HG03457 (cell line): Measurements from ENCODE around the gene SHOC1.
"Not testable (repeated sequence)": the region's sequence is repeated elsewhere in the genome, so short reads cannot be mapped to it uniquely, and the experiment has no call there.

ENCODE experiments used
- ATAC-seq: cut with Tn5 transposase; IDR thresholded peaks from one replicate; pipeline ENCODE4 v1.9.1; 2021; ENCODE audit warnings: moderate number of reproducible peaks; ENCODE audit not compliant: unreplicated experiment

Gene SHOC1

GRCh38 chr9:111805830-111806241 lies 11.1 kb upstream of the SHOC1 start:
- ATAC-seq = no peak

DNA sequence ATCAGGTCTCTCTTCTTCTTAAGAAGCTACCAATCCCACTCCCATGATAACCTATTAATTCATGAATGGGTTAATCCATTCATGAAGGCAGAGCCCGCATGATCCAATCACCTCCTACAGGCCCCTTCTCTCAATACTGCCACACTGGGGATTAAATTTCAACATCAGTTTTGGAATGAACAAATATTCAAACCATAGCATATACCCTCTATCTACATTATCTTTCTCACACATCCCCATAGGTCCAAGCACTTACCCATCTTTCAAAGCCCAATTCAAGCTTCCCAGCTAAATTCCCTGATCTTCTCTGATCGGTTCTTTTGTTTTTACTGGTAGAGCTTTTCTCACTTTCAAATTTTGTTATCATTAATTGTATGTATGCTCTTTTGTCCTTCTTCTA lies 10.5 kb upstream of the SHOC1 start:
- no peak for ATAC-seq

DNA sequence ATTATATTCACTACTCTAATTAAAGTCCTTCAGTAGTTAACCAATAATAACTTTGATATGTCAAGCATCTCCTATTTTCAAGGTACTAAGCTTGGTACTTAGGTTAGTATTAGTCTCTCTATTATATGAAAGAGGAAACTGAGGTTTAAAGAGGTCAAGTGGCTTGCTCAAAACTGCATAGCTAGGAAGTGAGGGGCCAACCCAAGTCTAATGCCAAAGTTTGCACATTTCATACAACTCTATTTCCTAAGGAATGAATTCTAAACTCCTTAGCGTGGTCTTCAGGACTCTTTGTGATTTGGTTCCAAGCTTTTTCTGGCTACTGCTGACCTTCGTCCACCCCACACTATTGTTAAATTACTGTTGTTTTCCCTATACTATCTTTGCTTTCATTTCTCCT lies 9.9 kb upstream of the SHOC1 start:
- no peak for ATAC-seq

GRCh38 chr9:111803924-111804323 lies 9.2 kb upstream of the SHOC1 start:
- no peak for ATAC-seq

DNA sequence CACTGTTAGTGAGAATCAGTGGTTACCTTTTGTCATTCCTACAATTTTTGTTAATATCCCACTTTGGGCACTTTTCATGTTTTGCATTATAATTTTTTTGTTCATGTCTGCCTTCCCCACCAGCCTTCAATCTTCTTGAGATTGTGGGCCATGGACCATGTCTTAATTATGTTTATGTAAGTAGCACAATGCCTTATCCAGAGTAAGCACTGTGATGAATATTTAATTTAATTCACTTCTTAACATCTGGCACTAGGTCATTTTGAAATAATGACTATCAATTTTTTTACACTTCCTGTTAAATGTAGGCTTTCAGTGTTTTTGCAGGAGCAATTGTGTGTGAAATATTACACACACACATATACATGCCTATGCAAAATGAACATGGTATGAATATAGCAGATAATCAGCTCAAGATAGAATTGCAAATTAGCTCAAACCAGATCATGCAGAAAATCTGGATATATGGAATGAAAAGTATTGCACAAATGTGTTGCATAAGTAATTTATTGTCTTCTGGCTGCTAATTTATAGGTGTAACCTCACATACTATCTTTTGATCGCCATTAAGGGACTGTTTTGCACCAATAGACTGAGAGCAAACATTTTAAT lies 5.3 kb upstream of the SHOC1 start:
- no peak for ATAC-seq

GRCh38 chr9:111799506-111799905 lies 4.8 kb upstream of the SHOC1 start:
- no peak for ATAC-seq

- no peak for ATAC-seq
Observed at GRCh38 chr9:111798786-111799185, 4.0 kb upstream of the SHOC1 start.

- ATAC-seq = no peak
Observed at GRCh38 chr9:111795557-111795839, 761 bp upstream of the SHOC1 start.

DNA sequence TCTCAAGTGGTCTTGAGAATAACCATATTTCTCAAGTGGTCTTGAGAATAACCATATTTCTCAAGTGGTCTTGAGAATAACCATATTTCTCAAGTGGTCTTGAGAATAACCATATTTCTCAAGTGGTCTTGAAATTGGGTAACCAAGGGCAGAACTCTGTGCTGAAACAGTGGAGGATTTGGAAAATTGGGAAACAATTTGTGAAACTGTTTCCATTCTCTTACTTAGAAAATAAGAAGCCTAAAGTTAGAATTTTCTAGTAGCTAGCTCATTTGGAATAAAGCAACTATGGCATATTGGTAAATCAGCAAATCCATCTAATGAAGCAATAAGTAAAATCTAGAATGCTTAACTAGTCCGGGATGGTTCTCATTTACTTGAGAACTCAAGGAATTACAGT lies 2.9 kb downstream of the SHOC1 start:
- not testable (repeated sequence) for ATAC-seq

DNA sequence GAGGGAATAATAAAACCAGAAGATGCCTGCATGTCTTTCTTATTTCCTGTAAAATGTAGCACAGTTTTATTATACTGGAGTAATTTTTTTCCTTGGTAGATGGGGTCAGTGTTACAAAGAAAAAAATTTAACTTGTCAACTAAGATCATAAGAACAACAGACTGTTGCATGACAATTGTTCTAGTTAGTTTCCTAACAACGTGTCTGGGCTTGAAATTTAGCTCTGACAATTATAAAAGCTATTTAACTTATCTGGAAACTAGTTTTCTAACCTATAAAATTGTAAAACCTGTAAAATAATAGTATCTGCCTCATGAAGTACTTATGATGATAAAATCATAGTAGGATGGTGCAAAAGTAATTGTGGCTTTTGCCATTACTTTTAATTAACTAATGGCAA lies 4.9 kb downstream of the SHOC1 start:
- ATAC-seq = no peak

DNA sequence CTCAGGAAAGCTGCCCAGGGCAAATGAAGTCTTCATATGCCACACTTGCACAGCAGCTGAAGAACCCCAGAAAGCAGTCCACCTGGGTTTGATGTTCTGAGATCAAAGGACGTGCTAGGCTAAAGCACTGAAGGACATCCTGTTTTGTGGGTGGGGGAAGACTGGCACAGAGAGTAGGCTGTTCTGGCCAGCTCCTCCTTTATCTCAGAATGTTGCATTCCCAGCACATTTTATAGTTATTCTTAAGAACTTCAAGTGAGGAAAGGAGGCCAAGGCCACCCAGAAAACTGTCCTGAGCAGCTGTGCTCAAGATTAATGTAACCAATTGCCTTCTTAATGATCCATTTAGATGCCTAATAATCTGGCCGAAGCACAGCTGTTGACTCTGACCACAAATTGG lies 10.9 kb downstream of the SHOC1 start:
- ATAC-seq = no peak

- no peak for ATAC-seq
Observed at GRCh38 chr9:111783424-111783823, 11.3 kb downstream of the SHOC1 start.

DNA sequence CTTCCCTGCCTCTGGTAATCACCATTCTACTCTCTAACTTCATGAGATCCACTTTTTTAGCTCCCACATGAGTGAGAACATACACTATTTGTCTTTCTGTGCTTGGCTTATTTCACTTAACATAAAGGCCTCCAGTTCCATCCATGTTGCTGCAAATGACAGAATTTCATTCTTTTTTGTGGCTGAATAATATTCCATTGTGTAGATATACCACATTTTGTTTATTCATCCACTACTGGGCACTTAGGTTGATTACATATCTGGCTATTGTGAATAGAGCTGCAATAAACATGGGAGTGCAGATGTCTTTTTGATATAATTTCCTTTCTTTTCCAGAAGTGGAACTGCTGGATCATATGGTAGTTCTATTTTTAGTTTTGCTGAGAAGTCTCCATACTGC lies 28.7 kb downstream of the SHOC1 start:
- ATAC-seq = no peak

DNA sequence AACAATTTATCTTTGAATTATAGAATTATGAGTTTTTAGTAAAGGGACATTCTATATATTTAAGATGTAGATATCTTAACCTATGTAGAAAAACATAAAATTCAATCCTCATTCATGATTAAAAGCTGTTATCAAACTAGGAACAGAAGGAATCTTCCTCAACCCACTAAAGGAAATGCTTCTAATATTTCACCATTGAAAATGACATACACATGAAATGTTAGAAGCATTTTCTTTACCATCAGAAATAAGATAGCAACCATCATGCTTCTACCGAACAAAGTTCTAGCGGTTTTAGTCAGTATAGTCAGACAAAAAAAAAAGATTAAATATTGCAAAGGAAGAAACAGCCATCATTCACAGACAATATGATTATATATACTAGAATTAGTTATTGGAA lies 32.2 kb downstream of the SHOC1 start:
- ATAC-seq = no peak

DNA sequence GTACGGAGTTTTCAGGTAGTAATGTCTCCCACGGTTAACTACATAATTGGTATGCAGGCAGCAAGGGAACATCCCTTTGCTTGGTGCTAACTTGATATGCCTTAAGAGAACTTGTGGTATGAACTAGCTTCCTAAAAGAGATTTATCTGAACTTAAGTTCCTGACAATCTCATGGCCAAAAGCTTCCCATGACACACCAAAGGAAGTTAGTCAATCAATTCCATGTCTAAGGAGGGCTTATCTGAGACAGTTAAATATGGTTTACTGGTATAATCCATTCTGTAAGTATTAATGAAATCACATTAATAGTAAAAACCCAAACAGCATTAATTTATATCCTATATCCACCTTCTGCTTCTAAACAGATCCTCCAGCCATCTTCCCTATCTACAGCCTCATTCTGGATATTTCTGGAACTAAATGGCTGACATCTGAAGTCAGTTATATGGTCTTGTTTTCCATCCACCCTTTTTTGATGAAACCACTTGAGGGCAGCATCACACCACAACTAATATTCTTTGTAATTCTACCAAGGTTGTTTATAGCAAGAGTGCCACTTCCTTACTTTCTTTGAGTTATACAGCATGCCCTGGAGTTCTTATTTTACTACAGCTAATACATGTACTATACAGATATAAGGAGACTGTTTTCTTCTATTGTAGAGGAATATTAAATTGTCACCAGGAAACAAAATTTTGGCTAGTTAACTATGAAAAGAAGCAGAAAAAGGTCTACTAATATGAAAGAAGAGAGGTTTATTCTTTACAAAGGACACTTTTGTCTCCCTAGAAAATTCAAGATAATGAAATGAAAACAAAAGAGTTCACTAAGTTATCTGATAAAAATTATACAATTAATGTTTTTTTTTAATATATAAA lies 34.7 kb downstream of the SHOC1 start:
- no peak for ATAC-seq

GRCh38 chr9:111754800-111755199 lies 39.9 kb downstream of the SHOC1 start:
- no peak for ATAC-seq

DNA sequence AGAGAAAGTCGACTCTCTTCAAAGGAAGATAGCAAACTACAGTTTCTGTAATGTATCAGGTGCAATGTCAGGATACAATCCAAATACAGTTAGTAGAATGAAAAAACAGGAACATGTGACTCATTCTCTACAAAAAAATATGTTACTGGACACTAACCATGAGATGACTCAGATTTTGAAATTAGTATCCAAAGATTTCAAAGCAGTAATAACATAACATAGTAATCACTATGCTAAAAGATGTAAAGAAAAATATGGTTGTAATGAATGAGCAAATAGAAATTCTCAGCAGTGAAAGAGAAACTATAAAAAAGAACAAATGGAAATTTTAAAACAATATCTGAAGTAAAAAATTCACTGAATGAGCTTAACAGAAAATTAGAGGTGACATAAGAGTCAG lies 42.3 kb downstream of the SHOC1 start:
- ATAC-seq = no peak
